K562 (cell line): ENCODE measurements around the gene IQSEC3. TPM values are rescaled to one million over a fixed set of nuclear protein-coding genes. Genes with fewer than 3 reads are reported as not detected.

Experiments
- ATAC-seq: fragments of 200-7000 bp; cut with Tn5 transposase; 3 replicates; pipeline ENCODE4 v1.9.1; 2020; ENCODE audit warnings: moderate library complexity
- BruUV-seq: library from RNA; stranded (reverse); fragments of 400-500 nt; replicated peaks from 2 replicates; lab custom pipeline; 2021; lab: Mats Ljungman, UMichigan
- CTCF ChIA-PET: fragments of 300-600 bp; formaldehyde crosslinking; extraction: SDS; loops from one replicate; lab custom pipeline; 2021; ENCODE audit warnings: low intra/inter-chr PET ratio; lab: Yijun Ruan, JAX
- POLR2A ChIA-PET: fragments of 300-600, 350-650 bp; sonication (Branson Sonifier 250); formaldehyde crosslinking; extraction: SDS; loops from one replicate; lab custom pipeline; 2021; ENCODE audit warnings: antibody characterized with exemption, inconsistent platforms; lab: Yijun Ruan, JAX
- DNase-seq, 4 experiments: peaks; one replicate each; pipeline versions ENCODE4 v3.0.0 to v3.0.0-alpha.2; 2011 to 2018; ENCODE audit warnings: low spot score in 3 of 4, mixed read lengths in 3 of 4; ENCODE audit errors: extremely low read depth in 1 of 4
- FAIRE-seq: peaks from 2 replicates; lab custom pipeline; 2011; peaks lifted over from hg19 to GRCh38; lab: Jason Lieb, UNC
- H2AFZ ChIP-seq: 2 replicates; pipeline ENCODE4 v1.6.0; 2011; ENCODE audit warnings: low read depth, low read length, control low read depth, inconsistent platforms
- H3K27ac ChIP-seq: fragments of 200-600 bp; 3 replicates; pipeline ENCODE4 v1.8.0; 2011; ENCODE audit warnings: low read depth, mild to moderate bottlenecking, control low read depth, inconsistent platforms, low read length, moderate library complexity, mixed read lengths; ENCODE audit errors: extremely low read depth
- H3K27me3 ChIP-seq, 2 experiments: fragments of 300-600 bp in 1 of 2; 2 replicates in 1 of 2; 3 replicates in 1 of 2; pipeline versions ENCODE4 v1.6.0 to v1.8.0; 2011; ENCODE audit warnings: inconsistent platforms in 2 of 2, low read length in 2 of 2, mild to moderate bottlenecking in 1 of 2, mixed read lengths in 1 of 2, moderate library complexity in 1 of 2; ENCODE audit not compliant: control insufficient read depth in 2 of 2, insufficient read depth in 2 of 2
- H3K36me3 ChIP-seq: fragments of 300-600 bp; 3 replicates; pipeline ENCODE4 v1.8.0; 2011; ENCODE audit warnings: mild to moderate bottlenecking, low read length, inconsistent platforms; ENCODE audit not compliant: control insufficient read depth, insufficient read depth
- H3K4me1 ChIP-seq, 2 experiments: fragments of 200-600 bp in 1 of 2; replicated peaks in 1 of 2; 2 replicates in 1 of 2; 3 replicates in 1 of 2; pipeline versions ENCODE4 v1.5.1 to v1.8.0; 2011; ENCODE audit warnings: inconsistent platforms in 2 of 2, low read length in 2 of 2, mild to moderate bottlenecking in 1 of 2, mixed read lengths in 1 of 2, moderate library complexity in 1 of 2; ENCODE audit not compliant: control insufficient read depth in 2 of 2, insufficient read depth in 2 of 2
- H3K4me2 ChIP-seq: 2 replicates; pipeline ENCODE4 v1.6.1; 2011; ENCODE audit warnings: low read length, control low read depth, inconsistent platforms, mixed read lengths; ENCODE audit not compliant: insufficient read depth
- H3K4me3 ChIP-seq: fragments of 200-600 bp; sonication (generic), shearing (Covaris generic); 2 replicates; pipeline ENCODE4 v1.5.1; 2016; ENCODE audit warnings: control low read depth, inconsistent platforms
- H3K79me2 ChIP-seq: fragments of 200-600 bp; 3 replicates; pipeline ENCODE4 v1.8.0; 2011; ENCODE audit warnings: low read length, inconsistent platforms; ENCODE audit not compliant: control insufficient read depth, insufficient read depth
- H3K9ac ChIP-seq, 2 experiments: 2 replicates each; pipeline versions ENCODE4 v1.6.0 to v1.6.1; 2011; ENCODE audit warnings: low read depth in 2 of 2, low read length in 2 of 2, control low read depth in 1 of 2, inconsistent platforms in 1 of 2, mild to moderate bottlenecking in 1 of 2, mixed read lengths in 1 of 2; ENCODE audit not compliant: insufficient read depth in 1 of 2
- H3K9me1 ChIP-seq: one replicate; pipeline ENCODE4 v1.6.0; 2011; ENCODE audit warnings: inconsistent platforms, mild to moderate bottlenecking, low read length, moderate library complexity; ENCODE audit not compliant: control insufficient read depth, insufficient read depth
- H3K9me3 ChIP-seq: replicated peaks from 2 replicates; pipeline ENCODE4 v1.5.1; 2011; ENCODE audit warnings: low read depth, low read length, inconsistent platforms; ENCODE audit not compliant: control insufficient read depth, insufficient read depth
- H4K20me1 ChIP-seq: replicated peaks from 2 replicates; pipeline ENCODE4 v1.6.1; 2011; ENCODE audit warnings: low read length, inconsistent platforms, mixed read lengths; ENCODE audit not compliant: control insufficient read depth, insufficient read depth
- ARID1B ChIP-seq: fragments of 450-650 bp; IDR thresholded peaks from 2 replicates; pipeline ENCODE4 v1.6.1; 2016; ENCODE audit warnings: antibody characterized with exemption, mild to moderate bottlenecking, inconsistent platforms
- ARNT ChIP-seq, 2 experiments: fragments of 450-650 bp; IDR thresholded peaks; 2 replicates each; pipeline ENCODE4 v1.6.1; 2016; ENCODE audit warnings: mild to moderate bottlenecking in 1 of 2
- DNMT1 ChIP-seq: fragments of 450-650 bp; IDR thresholded peaks from 2 replicates; pipeline ENCODE4 v1.6.1; 2016; ENCODE audit warnings: antibody characterized with exemption, mild to moderate bottlenecking
- NCOA4 ChIP-seq: fragments of 450-650 bp; IDR thresholded peaks from 2 replicates; pipeline ENCODE4 v1.6.1; 2018; ENCODE audit warnings: mild to moderate bottlenecking; ENCODE audit not compliant: partially characterized antibody
- ZFP1 ChIP-seq: fragments of 450-650 bp; formaldehyde crosslinking; IDR thresholded peaks from 2 replicates; pipeline ENCODE4 v1.4.0; 2020; ENCODE audit warnings: mild to moderate bottlenecking, mixed read lengths
- ZNF124 ChIP-seq: sonication (generic); formaldehyde crosslinking; IDR thresholded peaks from 2 replicates; pipeline ENCODE4 v1.8.1; 2022; ENCODE audit warnings: missing genetic modification reagents
- WGBS: fragments of 100-300 bp; shearing (Covaris generic); methylation state at CpG from one replicate; pipeline ENCODE4 v1.1.6; 2016; ENCODE audit warnings: low coverage, mixed read lengths; ENCODE audit not compliant: insufficient coverage; ENCODE audit errors: missing lambda C conversion rate; 5-methylcytosine and 5-hydroxymethylcytosine counted together
- in situ Hi-C: fragments of 300-500 bp; cut with MboI; formaldehyde crosslinking; loops from 4 replicates; pipeline ENCODE4 v1.15.0; 2018; ENCODE audit warnings: inconsistent platforms, mixed read lengths
- intact Hi-C: fragments of 100-400 bp; cut with micrococcal nuclease; formaldehyde crosslinking; loops from 2 replicates; pipeline ENCODE4 v1.14.2; 2022
- polyA plus RNA-seq, 8 experiments: library from polyadenylated mRNA; depleted of rRNA in 4 of 8; stranded (reverse) in 5 of 8; unstranded in 3 of 8; fragments of >200 nt; fragmentation: Nextera tagmentation in 2 of 8; fragmentation: Illumina TruSeq in 1 of 8; extraction: Ambion mirVana in 2 of 8; extraction: Trizol in 1 of 8; gene quantifications; 2 replicates each; pipeline versions ENCODE4 v1.2.1 to v1.2.3, GENCODE V29; 2011 to 2014; ENCODE audit warnings: inconsistent platforms in 1 of 8, missing spikeins in 1 of 8
- total RNA-seq, 7 experiments: library from RNA; depleted of rRNA in 6 of 7; stranded (reverse); fragments of >200 nt in 6 of 7; fragmentation: Illumina TruSeq in 2 of 7; extraction: Trizol in 2 of 7; gene quantifications; 2 replicates each; pipeline versions ENCODE4 v1.2.1 to v1.2.3, GENCODE V29; 2011 to 2021; ENCODE audit warnings: low replicate concordance in 1 of 7
- TF ChIP-seq, protein P1 (sequence below): sonication (generic); formaldehyde crosslinking; IDR thresholded peaks from 2 replicates; pipeline ENCODE4 v1.8.1; 2022; ENCODE audit warnings: missing genetic modification reagents

The IQSEC3 gene
- total and polyA plus RNA-seq, 9 of the 15 experiments (the other 6 are each of a cell fraction or from before 2014, with no cell fraction given) = under 0.01 to 0.25 (median 0.08) TPM; not detected in 3

DNA sequence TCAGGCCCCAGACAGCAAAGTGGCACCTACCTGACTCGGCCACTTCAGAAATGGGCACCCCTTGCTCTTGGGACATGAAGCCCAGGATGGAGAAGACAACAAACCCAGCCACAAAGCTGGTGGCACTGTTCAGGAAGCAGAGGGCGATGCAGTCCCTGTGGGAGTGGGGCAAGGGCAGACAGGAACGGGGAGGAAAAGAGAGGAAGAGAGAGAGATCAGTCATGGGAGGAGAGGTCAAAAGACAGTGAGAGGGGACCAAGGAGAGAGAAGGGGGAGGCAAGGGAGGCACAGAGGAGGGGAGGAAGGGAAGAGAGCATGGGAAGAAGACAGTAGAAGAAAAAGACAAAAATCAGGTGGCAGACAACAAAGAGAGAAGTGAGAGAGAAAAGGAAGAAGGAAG is 130.8 kb downstream of the IQSEC3 start:
- Histone ChIP-seq H3K27me3 (peaks cover 8 to 57% of the 10 kb centered on the region in 2 experiments), H3K9me1 (no peaks in the 10 kb centered on the region), H3K4me3 (no peak overlapping the region), H3K27ac (no peak overlapping the region), H3K36me3 (no peaks in the 10 kb centered on the region), H4K20me1 (peaks cover 4% of the 10 kb centered on the region; the same call in 1 of the 2 replicates), H3K9me3 (no peaks in the 10 kb centered on the region), H3K9ac (no peak overlapping the region), H3K4me2 (no peak overlapping the region), H3K4me1 (peaks cover 0 to 2% of the 10 kb centered on the region in 2 experiments; a peak in 3 of 5 replicates)
- CTCF ChIA-PET = no interaction called here
- in situ Hi-C loops = no loop called here
- ATAC-seq (no peak), FAIRE-seq (no peak), DNase-seq (no peak)
- BruUV-seq = no TSS peak
- 0% methylated on average over 1 of the region's 3 CpGs for WGBS
- no peak for TF ChIP-seq ARNT (IDR thresholded peaks at IDR 0.05)
- TF ChIP-seq, all 486 proteins: peak for 0
- no peaks in the 10 kb centered on the region for H3K79me2 ChIP-seq
- intact Hi-C loops = no loop called here
- POLR2A ChIA-PET = interaction anchor here (0.8 kb wide), 1 partner anchor 80 kb away, joined by 3 read pairs; no protein-coding TSS in a partner anchor
- no peak overlapping the region for H2AFZ ChIP-seq

GRCh38 chr12:197911-198695 is 131.5 kb downstream of the IQSEC3 start:
- ATAC-seq = no peak
- CTCF ChIA-PET = no interaction called here
- Histone ChIP-seq H3K4me1 (peaks cover under 1 to 2% of the 10 kb centered on the region in 2 experiments; a peak in 4 of 5 replicates), H3K4me3 (no peak overlapping the region), H4K20me1 (peaks cover 4% of the 10 kb centered on the region; the same call in 1 of the 2 replicates), H2AFZ (no peak overlapping the region), H3K27ac (no peak overlapping the region), H3K9me3 (no peaks in the 10 kb centered on the region), H3K79me2 (no peaks in the 10 kb centered on the region), H3K4me2 (no peak overlapping the region), H3K36me3 (no peaks in the 10 kb centered on the region), H3K27me3 (peaks cover 12 to 54% of the 10 kb centered on the region in 2 experiments), H3K9me1 (no peaks in the 10 kb centered on the region), H3K9ac (no peak overlapping the region)
- POLR2A ChIA-PET = interaction anchor here (0.6 to 0.8 kb wide), 2 partner anchors 81 to 126 kb away, joined by 3 to 4 read pairs; no protein-coding TSS in a partner anchor
- TF ChIP-seq, protein P1, sequence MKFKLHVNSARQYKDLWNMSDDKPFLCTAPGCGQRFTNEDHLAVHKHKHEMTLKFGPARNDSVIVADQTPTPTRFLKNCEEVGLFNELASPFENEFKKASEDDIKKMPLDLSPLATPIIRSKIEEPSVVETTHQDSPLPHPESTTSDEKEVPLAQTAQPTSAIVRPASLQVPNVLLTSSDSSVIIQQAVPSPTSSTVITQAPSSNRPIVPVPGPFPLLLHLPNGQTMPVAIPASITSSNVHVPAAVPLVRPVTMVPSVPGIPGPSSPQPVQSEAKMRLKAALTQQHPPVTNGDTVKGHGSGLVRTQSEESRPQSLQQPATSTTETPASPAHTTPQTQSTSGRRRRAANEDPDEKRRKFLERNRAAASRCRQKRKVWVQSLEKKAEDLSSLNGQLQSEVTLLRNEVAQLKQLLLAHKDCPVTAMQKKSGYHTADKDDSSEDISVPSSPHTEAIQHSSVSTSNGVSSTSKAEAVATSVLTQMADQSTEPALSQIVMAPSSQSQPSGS (CRISPR knock-in tag) = no peak
- TF ChIP-seq ZNF124 (CRISPR knock-in tag) (no peak), ARID1B (no peak), DNMT1 (no peak), ZFP1 (no peak), NCOA4 (no peak)
- BruUV-seq = no TSS peak
- FAIRE-seq = no peak
- intact Hi-C loops (no loop called here), in situ Hi-C loops (no loop called here)
- 0% methylated on average over 2 of the region's 11 CpGs for WGBS
- DNase-seq = no peak
